A549 (cell line): ENCODE data around the gene RLBP1. TPM values are rescaled to one million over a fixed set of nuclear protein-coding genes. Genes with fewer than 3 reads are reported as not detected.

Experiments used
- ATAC-seq, 2 experiments: fragments of 200-7000 bp in 1 of 2; fragments of >200 bp in 1 of 2; cut with Nextera tagmentation in 1 of 2; cut with Tn5 transposase in 1 of 2; 3 replicates each; pipeline versions ENCODE4 v1.8.0 to v1.9.1; 2018 to 2020; ENCODE audit warnings: mild to moderate bottlenecking in 1 of 2, moderate library complexity in 1 of 2
- CTCF ChIA-PET: fragments of 300-600 bp; sonication (Branson Sonifier 250); formaldehyde crosslinking; extraction: SDS; loops from one replicate; lab custom pipeline; 2021; ENCODE audit warnings: antibody characterized with exemption, inconsistent platforms; lab: Yijun Ruan, JAX
- POLR2A ChIA-PET: fragments of 350-600 bp; formaldehyde crosslinking; extraction: SDS; loops from one replicate; lab custom pipeline; 2021; ENCODE audit warnings: antibody characterized with exemption, inconsistent platforms; lab: Yijun Ruan, JAX
- DNase-seq, 2 experiments: peaks; one replicate each; pipeline versions ENCODE4 v3.0.0 to v3.0.0-alpha.2; 2011 to 2016; ENCODE audit warnings: low read depth in 1 of 2, low spot score in 1 of 2
- FAIRE-seq: peaks from 2 replicates; lab custom pipeline; 2011; peaks lifted over from hg19 to GRCh38; lab: Jason Lieb, UNC
- H3K27ac ChIP-seq, 2 experiments: fragments of >200 bp; sonication (Bioruptor Twin); formaldehyde crosslinking; 3 replicates each; pipeline ENCODE4 v1.5.1; 2016 to 2017
- H3K4me1 ChIP-seq: fragments of >200 bp; sonication (Bioruptor Twin); formaldehyde crosslinking; 3 replicates; pipeline ENCODE4 v1.6.1; 2016
- H3K4me2 ChIP-seq: fragments of >200 bp; sonication (Bioruptor Twin); formaldehyde crosslinking; 3 replicates; pipeline ENCODE4 v1.6.1; 2016
- H3K4me3 ChIP-seq: fragments of >200 bp; sonication (Bioruptor Twin); formaldehyde crosslinking; 3 replicates; pipeline ENCODE4 v1.5.1; 2016
- H3K9me3 ChIP-seq: fragments of >200 bp; sonication (Bioruptor Twin); formaldehyde crosslinking; 3 replicates; pipeline ENCODE4 v1.6.1; 2016
- E2F6 ChIP-seq: IDR thresholded peaks from 2 replicates; pipeline ENCODE4 v1.6.1; 2012; ENCODE audit warnings: low read depth, borderline replicate concordance
- ELK1 ChIP-seq: fragments of 150-350 bp; IDR thresholded peaks from 2 replicates; pipeline ENCODE4 v1.6.1; 2014; ENCODE audit warnings: low read depth, mild to moderate bottlenecking, low read length
- EP300 ChIP-seq, 2 experiments: fragments of >200 bp; sonication (Bioruptor Twin); formaldehyde crosslinking; IDR thresholded peaks; 2 replicates in 1 of 2; 3 replicates in 1 of 2; pipeline ENCODE4 v1.6.1; 2016 to 2017
- FOSB ChIP-seq: fragments of 250-450 bp; sonication (Bioruptor Pico); IDR thresholded peaks from 2 replicates; pipeline ENCODE4 v1.5.0; 2020; ENCODE audit warnings: mild to moderate bottlenecking, moderate library complexity
- HDAC2 ChIP-seq: fragments of 200-600 bp; sonication (generic); IDR thresholded peaks from 2 replicates; pipeline ENCODE4 v1.6.1; 2016
- HEYL ChIP-seq: fragments of 250-450 bp; sonication (Bioruptor Pico); IDR thresholded peaks from 2 replicates; pipeline ENCODE4 v1.8.0; 2021; ENCODE audit warnings: mild to moderate bottlenecking, moderate library complexity
- HOXA7 ChIP-seq: fragments of 250-450 bp; sonication (Bioruptor Pico); IDR thresholded peaks from 2 replicates; pipeline ENCODE4 v1.5.0; 2020; ENCODE audit warnings: mild to moderate bottlenecking, moderate library complexity
- HOXB5 ChIP-seq: fragments of 250-450 bp; sonication (Bioruptor Pico); IDR thresholded peaks from 2 replicates; pipeline ENCODE4 v1.5.0; 2020; ENCODE audit warnings: mild to moderate bottlenecking, moderate library complexity
- KDM1A ChIP-seq: fragments of 200-600 bp; sonication (generic); IDR thresholded peaks from 2 replicates; pipeline ENCODE4 v1.6.1; 2016; ENCODE audit warnings: low read depth, mild to moderate bottlenecking
- KDM5A ChIP-seq: fragments of 200-600 bp; sonication (generic); IDR thresholded peaks from 2 replicates; pipeline ENCODE4 v1.6.1; 2016; ENCODE audit warnings: antibody characterized with exemption, mild to moderate bottlenecking
- MAZ ChIP-seq: fragments of 150-350 bp; IDR thresholded peaks from 2 replicates; pipeline ENCODE4 v1.6.1; 2014; ENCODE audit warnings: antibody characterized with exemption, low read depth, low read length, borderline replicate concordance
- PBX3 ChIP-seq: IDR thresholded peaks from 2 replicates; pipeline ENCODE4 v1.6.1; 2012
- PHF8 ChIP-seq: fragments of 200-600 bp; sonication (generic); IDR thresholded peaks from 2 replicates; pipeline ENCODE4 v1.6.1; 2016; ENCODE audit warnings: low read depth, mild to moderate bottlenecking, antibody characterized with exemption, moderate library complexity, borderline replicate concordance
- POLR2AphosphoS2 ChIP-seq: conservative IDR thresholded peaks from 2 replicates; pipeline ENCODE4 v1.6.1; 2012; ENCODE audit warnings: low read length, improper control_type of control experiment, inconsistent platforms
- RFX5 ChIP-seq: fragments of 450-650 bp; IDR thresholded peaks from 2 replicates; pipeline ENCODE4 v1.7.1; 2014; ENCODE audit warnings: antibody characterized with exemption, mild to moderate bottlenecking, moderate library complexity
- SMC3 ChIP-seq: fragments of >200 bp; sonication (Bioruptor Twin); formaldehyde crosslinking; IDR thresholded peaks from 3 replicates; pipeline ENCODE4 v1.6.1; 2018; ENCODE audit warnings: inconsistent platforms
- TFCP2L1 ChIP-seq: fragments of 250-450 bp; sonication (Bioruptor Pico); IDR thresholded peaks from 2 replicates; pipeline ENCODE4 v1.5.0; 2021; ENCODE audit warnings: mild to moderate bottlenecking
- TP53 ChIP-seq: fragments of 250-450 bp; sonication (Bioruptor Pico); IDR thresholded peaks from 2 replicates; pipeline ENCODE4 v1.5.0; 2021; ENCODE audit warnings: mild to moderate bottlenecking, moderate library complexity
- ZC3H11A ChIP-seq: fragments of 450-650 bp; IDR thresholded peaks from 2 replicates; pipeline ENCODE4 v1.6.1; 2014; ENCODE audit warnings: antibody characterized with exemption, mild to moderate bottlenecking
- ZFP36 ChIP-seq: fragments of 450-650 bp; IDR thresholded peaks from 2 replicates; pipeline ENCODE4 v1.6.1; 2014; ENCODE audit warnings: borderline replicate concordance; ENCODE audit not compliant: partially characterized antibody
- ZNF302 ChIP-seq: fragments of 250-450 bp; sonication (Bioruptor Pico); IDR thresholded peaks from 2 replicates; pipeline ENCODE4 v1.9.0; 2021; ENCODE audit warnings: inconsistent platforms, mild to moderate bottlenecking, moderate library complexity
- WGBS: methylation state at CpG from one replicate; pipeline ENCODE4 v1.1.6; 2017; ENCODE audit errors: missing lambda C conversion rate; 5-methylcytosine and 5-hydroxymethylcytosine counted together
- polyA plus RNA-seq, 4 experiments: library from polyadenylated mRNA; depleted of rRNA in 3 of 4; stranded (reverse); fragments of >200 nt; fragmentation: RNase III in 1 of 4; extraction: RNeasy Plus Mini Kit Qiagen cat#74134 plus additional on column Dnase treatment in 1 of 4; gene quantifications; 2 replicates in 3 of 4; 3 replicates in 1 of 4; pipeline ENCODE4 v1.2.3, GENCODE V29; 2011 to 2017
- TF ChIP-seq, protein P1 (sequence below): fragments of 250-450 bp; sonication (Bioruptor Pico); IDR thresholded peaks from 2 replicates; pipeline ENCODE4 v1.5.0; 2021; ENCODE audit warnings: mild to moderate bottlenecking, moderate library complexity, borderline replicate concordance

The RLBP1 gene
- polyA plus RNA-seq, 2 of the 4 experiments (the other 2 are of a cell fraction): not detected

DNA sequence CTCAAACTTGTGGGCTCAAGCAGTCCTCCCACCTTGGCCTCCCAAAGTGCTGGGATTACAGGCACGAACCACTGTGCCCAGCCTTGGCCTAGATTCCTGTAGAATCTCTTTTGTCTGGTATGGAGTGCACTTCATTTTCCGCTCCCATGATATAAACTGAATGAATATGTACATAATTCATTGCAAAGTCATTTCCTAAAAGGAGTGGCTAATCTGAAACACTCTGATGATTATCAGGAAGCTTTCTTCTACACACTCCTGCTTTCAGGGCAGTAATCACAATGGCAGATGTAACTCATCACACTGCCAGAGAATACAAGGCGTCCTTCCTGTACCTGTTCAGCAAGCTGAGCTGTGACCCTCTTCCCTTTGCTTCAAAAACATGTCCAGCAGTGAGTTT lies 28.6 kb downstream of the RLBP1 start:
- WGBS: 93% methylated on average over 3 of the region's 3 CpGs

GRCh38 chr15:89192136-89192535 lies 29.2 kb downstream of the RLBP1 start:
- Histone ChIP-seq H3K4me1 (no peaks in the 10 kb centered on the region), H3K4me3 (no peak overlapping the region), H3K27ac (no peak overlapping the region), H3K9me3 (no peaks in the 10 kb centered on the region), H3K4me2 (no peak overlapping the region)
- TF ChIP-seq ZFP36: no peak
- TF ChIP-seq KDM5A: no peak
- no peak for TF ChIP-seq ELK1
- no peak for TF ChIP-seq PBX3
- TF ChIP-seq FOSB (CRISPR knock-in tag): no peak
- no peak for TF ChIP-seq E2F6
- no peak for TF ChIP-seq ZC3H11A
- TF ChIP-seq TFCP2L1 (CRISPR knock-in tag): no peak
- TF ChIP-seq POLR2AphosphoS2: no peak
- TF ChIP-seq KDM1A: no peak
- DNase-seq (no peak), ATAC-seq (no peak), FAIRE-seq (no peak)
- ChIA-PET CTCF (interaction anchor here (0.6 to 15.6 kb wide), 7 partner anchors 11 to 135 kb away, joined by 3 to 141 read pairs (median 4); no protein-coding TSS in a partner anchor), POLR2A (interaction anchor here (0.7 kb wide), 1 partner anchor 127 kb away, joined by 6 read pairs; no protein-coding TSS in a partner anchor)
- 82% methylated on average over 2 of the region's 2 CpGs for WGBS

More for the DNA sequence above, 28.6 kb downstream of the RLBP1 start:
- ChIA-PET POLR2A (interaction anchor here (0.7 kb wide), 1 partner anchor 126 kb away, joined by 6 read pairs; no protein-coding TSS in a partner anchor), CTCF (interaction anchor here (0.6 to 15.6 kb wide), 5 partner anchors 14 to 107 kb away, joined by 3 to 141 read pairs (median 4); no protein-coding TSS in a partner anchor)
- no peak for ATAC-seq
- no peak overlapping the region for H3K27ac ChIP-seq
- H3K4me3 ChIP-seq: no peak overlapping the region
- TF ChIP-seq ZNF302 (CRISPR knock-in tag) (no peak), EP300 (IDR thresholded peaks at IDR 0.05) (no peak), HOXB5 (CRISPR knock-in tag) (no peak), PHF8 (no peak), RFX5 (no peak), HDAC2 (no peak), MAZ (no peak), SMC3 (no peak), E2F6 (no peak), PBX3 (no peak), HOXA7 (no peak), TP53 (CRISPR knock-in tag) (no peak), HEYL (CRISPR knock-in tag) (no peak)
- TF ChIP-seq, protein P1, sequence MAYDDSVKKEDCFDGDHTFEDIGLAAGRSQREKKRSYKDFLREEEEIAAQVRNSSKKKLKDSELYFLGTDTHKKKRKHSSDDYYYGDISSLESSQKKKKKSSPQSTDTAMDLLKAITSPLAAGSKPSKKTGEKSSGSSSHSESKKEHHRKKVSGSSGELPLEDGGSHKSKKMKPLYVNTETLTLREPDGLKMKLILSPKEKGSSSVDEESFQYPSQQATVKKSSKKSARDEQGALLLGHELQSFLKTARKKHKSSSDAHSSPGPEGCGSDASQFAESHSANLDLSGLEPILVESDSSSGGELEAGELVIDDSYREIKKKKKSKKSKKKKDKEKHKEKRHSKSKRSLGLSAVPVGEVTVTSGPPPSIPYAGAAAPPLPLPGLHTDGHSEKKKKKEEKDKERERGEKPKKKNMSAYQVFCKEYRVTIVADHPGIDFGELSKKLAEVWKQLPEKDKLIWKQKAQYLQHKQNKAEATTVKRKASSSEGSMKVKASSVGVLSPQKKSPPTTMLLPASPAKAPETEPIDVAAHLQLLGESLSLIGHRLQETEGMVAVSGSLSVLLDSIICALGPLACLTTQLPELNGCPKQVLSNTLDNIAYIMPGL (CRISPR knock-in tag): no peak
- no peaks in the 10 kb centered on the region for H3K9me3 ChIP-seq
- no peak for FAIRE-seq
- no peaks in the 10 kb centered on the region for H3K4me1 ChIP-seq
- no peak overlapping the region for H3K4me2 ChIP-seq
- DNase-seq: no peak
